Endothelial cell of umbilical vein (primary cell): ENCODE results near the gene MFSD6. TPM values are rescaled to one million over a fixed set of nuclear protein-coding genes. Genes with fewer than 3 reads are reported as not detected.

ENCODE experiments used
- BruUV-seq: library from RNA; stranded (reverse); fragments of 400-500 nt; replicated peaks from 2 replicates; lab custom pipeline; 2021; lab: Mats Ljungman, UMichigan
- CTCF ChIA-PET: fragments of 300-600, 350-600 bp; sonication (Branson Sonifier 250); formaldehyde crosslinking; loops from one replicate; lab custom pipeline; 2021; ENCODE audit warnings: antibody characterized with exemption, inconsistent platforms; lab: Charles Lee
- POLR2A ChIA-PET: fragments of 300-600, 350-600 bp; sonication (Branson Sonifier 250); formaldehyde crosslinking; loops from one replicate; lab custom pipeline; 2021; ENCODE audit warnings: antibody characterized with exemption, inconsistent platforms; lab: Charles Lee
- DNase-seq: peaks from one replicate; pipeline ENCODE4 v3.0.0-alpha.2; 2011; ENCODE audit warnings: low read depth, low spot score
- FAIRE-seq: peaks from 2 replicates; lab custom pipeline; 2011; peaks lifted over from hg19 to GRCh38; lab: Jason Lieb, UNC
- H2AFZ ChIP-seq: 2 replicates; pipeline ENCODE4 v1.6.0; 2012; ENCODE audit warnings: low read depth, low read length, control low read depth, inconsistent platforms
- H3K27ac ChIP-seq: 2 replicates; pipeline ENCODE4 v1.5.1; 2011; ENCODE audit warnings: low read depth, mild to moderate bottlenecking, control low read depth, low read length, moderate library complexity; ENCODE audit not compliant: insufficient read depth
- H3K27me3 ChIP-seq, 2 experiments: 2 replicates each; pipeline versions ENCODE4 v1.6.0 to v1.6.1; 2011; ENCODE audit warnings: low read length in 2 of 2, mixed read lengths in 1 of 2; ENCODE audit not compliant: control insufficient read depth in 2 of 2, insufficient read depth in 2 of 2
- H3K36me3 ChIP-seq, 2 experiments: 2 replicates in 1 of 2; 3 replicates in 1 of 2; pipeline ENCODE4 v1.5.1; 2011; ENCODE audit warnings: low read length in 2 of 2, mild to moderate bottlenecking in 1 of 2, moderate library complexity in 1 of 2; ENCODE audit not compliant: control insufficient read depth in 2 of 2, insufficient read depth in 2 of 2; ENCODE audit errors: extremely low read depth in 1 of 2
- H3K4me1 ChIP-seq: 3 replicates; pipeline ENCODE4 v1.5.1; 2011; ENCODE audit warnings: mild to moderate bottlenecking, low read length; ENCODE audit not compliant: control insufficient read depth, insufficient read depth; ENCODE audit errors: extremely low read depth
- H3K4me2 ChIP-seq: 2 replicates; pipeline ENCODE4 v1.6.1; 2011; ENCODE audit warnings: low read length, control low read depth, mixed read lengths; ENCODE audit not compliant: insufficient read depth
- H3K4me3 ChIP-seq, 3 experiments: fragments of 200-600 bp in 1 of 3; sonication (generic), shearing (Covaris generic) in 1 of 3; replicated peaks in 1 of 3; 2 replicates each; pipeline ENCODE4 v1.5.1; 2011 to 2016; ENCODE audit warnings: control low read depth in 3 of 3, low read length in 3 of 3, mild to moderate bottlenecking in 2 of 3, inconsistent platforms in 1 of 3, low read depth in 1 of 3, moderate library complexity in 1 of 3; ENCODE audit not compliant: insufficient read depth in 1 of 3
- H3K79me2 ChIP-seq: 2 replicates; pipeline ENCODE4 v1.6.0; 2012; ENCODE audit warnings: low read length, inconsistent platforms; ENCODE audit not compliant: control insufficient read depth, insufficient read depth
- H3K9ac ChIP-seq: replicated peaks from 2 replicates; pipeline ENCODE3; 2011; ENCODE audit warnings: low read length, control low read depth; ENCODE audit not compliant: insufficient read depth; ENCODE audit errors: extremely low read depth
- H3K9me1 ChIP-seq: replicated peaks from 3 replicates; pipeline ENCODE4 v1.6.0; 2011; ENCODE audit warnings: mild to moderate bottlenecking, low read length; ENCODE audit not compliant: control insufficient read depth, insufficient read depth; ENCODE audit errors: extremely low read depth
- H3K9me3 ChIP-seq: replicated peaks from 2 replicates; pipeline ENCODE4 v1.5.1; 2012; ENCODE audit warnings: low read length, inconsistent platforms; ENCODE audit not compliant: control insufficient read depth, insufficient read depth
- H4K20me1 ChIP-seq: replicated peaks from 2 replicates; pipeline ENCODE3; 2011; ENCODE audit warnings: mild to moderate bottlenecking, low read length; ENCODE audit not compliant: control insufficient read depth, insufficient read depth; ENCODE audit errors: extremely low read depth
- CTCF ChIP-seq, 2 donors: IDR thresholded peaks; 1 replicate in 1 of 2; 2 replicates in 1 of 2; pipeline ENCODE4 v1.5.1; 2011; ENCODE audit warnings: low read length in 2 of 2, mild to moderate bottlenecking in 2 of 2, moderate library complexity in 2 of 2, control low read depth in 1 of 2, inconsistent platforms in 1 of 2, low read depth in 1 of 2; ENCODE audit not compliant: insufficient read depth in 1 of 2; ENCODE audit errors: extremely low read depth in 1 of 2
- EZH2 ChIP-seq: IDR thresholded peaks from 2 replicates; pipeline ENCODE4 v1.6.1; 2012; ENCODE audit warnings: borderline replicate concordance, low read depth, mild to moderate bottlenecking, moderate library complexity, low read length, inconsistent platforms; ENCODE audit not compliant: severe bottlenecking
- FOS ChIP-seq: IDR thresholded peaks from 2 replicates; pipeline ENCODE4 v1.6.1; 2011; ENCODE audit warnings: mild to moderate bottlenecking, low read length, moderate library complexity, borderline replicate concordance; ENCODE audit not compliant: insufficient read depth
- GATA2 ChIP-seq: IDR thresholded peaks from 2 replicates; pipeline ENCODE4 v1.7.0; 2011; ENCODE audit warnings: low read depth, mild to moderate bottlenecking, moderate library complexity, mixed read lengths, low read length; ENCODE audit not compliant: insufficient read length, insufficient read depth
- MAX ChIP-seq: IDR thresholded peaks from 2 replicates; pipeline ENCODE4 v1.6.1; 2011; ENCODE audit not compliant: insufficient read depth, insufficient read length
- MYC ChIP-seq: IDR thresholded peaks from one replicate; pipeline ENCODE4 v1.6.1; 2011; ENCODE audit warnings: mild to moderate bottlenecking, low read depth, low read length
- POLR2A ChIP-seq: IDR thresholded peaks from 2 replicates; pipeline ENCODE4 v1.6.1; 2012; ENCODE audit warnings: low read depth, mild to moderate bottlenecking, control low read depth, low read length
- POLR2AphosphoS5 ChIP-seq: IDR thresholded peaks from 2 replicates; pipeline ENCODE4 v1.6.1; 2012; ENCODE audit warnings: low read depth, mild to moderate bottlenecking, control low read depth, low read length, moderate library complexity; ENCODE audit not compliant: insufficient read depth
- dilution Hi-C: fragments of 300-500 bp; cut with MboI; formaldehyde crosslinking; loops from one replicate; pipeline ENCODE4 v1.15.0; 2019; ENCODE audit warnings: low sequenced_read_pairs; ENCODE audit not compliant: extremely low pct_ligation_motif_present
- intact Hi-C: fragments of 100-400 bp; cut with micrococcal nuclease; formaldehyde crosslinking; loops from one replicate; pipeline ENCODE4 v1.10.0; 2022
- polyA plus RNA-seq, 4 experiments: library from polyadenylated mRNA; depleted of rRNA in 3 of 4; stranded (reverse) in 3 of 4; unstranded in 1 of 4; fragments of >200 nt; gene quantifications; 2 replicates each; pipeline versions ENCODE4 v1.2.1 to v1.2.3, GENCODE V29; 2011 to 2012; ENCODE audit warnings: missing spikeins in 1 of 4
- total RNA-seq: library from RNA; stranded (reverse); gene quantifications from 2 replicates; pipeline ENCODE4 v1.2.3, GENCODE V29; 2021

MFSD6 gene
- total and polyA plus RNA-seq, 2 donors (not counting 3 experiments of a cell fraction or from before 2014, with no cell fraction given) = 4.3 to 4.5 TPM

GRCh38 chr2:190459881-190460280, 51.7 kb downstream of the MFSD6 start:
- BruUV-seq = no TSS peak
- POLR2A ChIA-PET = no interaction called here

More at GRCh38 chr2:190459881-190460280, 51.7 kb downstream of the MFSD6 start:
- H3K79me2 ChIP-seq = no peaks in the 10 kb centered on the region
- H3K9ac ChIP-seq = no peak overlapping the region
- no peaks in the 10 kb centered on the region for H4K20me1 ChIP-seq
- DNase-seq (no peak), FAIRE-seq (no peak)
- TF ChIP-seq EZH2 = no peak
- no peak for TF ChIP-seq GATA2
- TF ChIP-seq FOS = no peak
- TF ChIP-seq MAX = no peak
- no peak for TF ChIP-seq POLR2AphosphoS5
- no peak for TF ChIP-seq CTCF (IDR thresholded peaks at IDR 0.05; ENCODE audit: extremely low read depth in 1 of 2, insufficient read depth in 1 of 2, low read depth in 1 of 2, low read length in 2 of 2)
- no peak for TF ChIP-seq POLR2A
- TF ChIP-seq MYC = no peak
- no peaks in the 10 kb centered on the region for H3K9me3 ChIP-seq
- H3K36me3 ChIP-seq = no peaks in the 10 kb centered on the region
- dilution Hi-C loops (no loop called here), intact Hi-C loops (no loop called here)
- H3K9me1 ChIP-seq = no peaks in the 10 kb centered on the region
- H2AFZ ChIP-seq = no peak overlapping the region
- no peak overlapping the region for H3K4me3 ChIP-seq
- no peaks in the 10 kb centered on the region for H3K4me1 ChIP-seq
- CTCF ChIA-PET = interaction anchor here (0.8 to 2.0 kb wide), 5 partner anchors 8 to 15 kb away, joined by 3 to 8 read pairs (median 4); no protein-coding TSS in a partner anchor
- no peaks in the 10 kb centered on the region for H3K27me3 ChIP-seq
- H3K27ac ChIP-seq = no peak overlapping the region
- H3K4me2 ChIP-seq = no peak overlapping the region
